Measurements from ENCODE around the gene LDHAL6B.

- TF ChIP-seq, protein P1, sequence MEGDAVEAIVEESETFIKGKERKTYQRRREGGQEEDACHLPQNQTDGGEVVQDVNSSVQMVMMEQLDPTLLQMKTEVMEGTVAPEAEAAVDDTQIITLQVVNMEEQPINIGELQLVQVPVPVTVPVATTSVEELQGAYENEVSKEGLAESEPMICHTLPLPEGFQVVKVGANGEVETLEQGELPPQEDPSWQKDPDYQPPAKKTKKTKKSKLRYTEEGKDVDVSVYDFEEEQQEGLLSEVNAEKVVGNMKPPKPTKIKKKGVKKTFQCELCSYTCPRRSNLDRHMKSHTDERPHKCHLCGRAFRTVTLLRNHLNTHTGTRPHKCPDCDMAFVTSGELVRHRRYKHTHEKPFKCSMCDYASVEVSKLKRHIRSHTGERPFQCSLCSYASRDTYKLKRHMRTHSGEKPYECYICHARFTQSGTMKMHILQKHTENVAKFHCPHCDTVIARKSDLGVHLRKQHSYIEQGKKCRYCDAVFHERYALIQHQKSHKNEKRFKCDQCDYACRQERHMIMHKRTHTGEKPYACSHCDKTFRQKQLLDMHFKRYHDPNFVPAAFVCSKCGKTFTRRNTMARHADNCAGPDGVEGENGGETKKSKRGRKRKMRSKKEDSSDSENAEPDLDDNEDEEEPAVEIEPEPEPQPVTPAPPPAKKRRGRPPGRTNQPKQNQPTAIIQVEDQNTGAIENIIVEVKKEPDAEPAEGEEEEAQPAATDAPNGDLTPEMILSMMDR (IDR thresholded peaks at IDR 0.05): no peak
- TF ChIP-seq POLR2AphosphoS5 (IDR thresholded peaks at IDR 0.05; ENCODE audit: insufficient read depth in 1 of 2, low read depth in 1 of 2) (no peak), POLR2A (IDR thresholded peaks at IDR 0.05) (no peak)
Observed at GRCh38 chr15:59240036-59240435, 33.4 kb downstream of the LDHAL6B start.

Measured in vagina (tissue), 2 donors.